Naive thymus-derived CD4-positive, alpha-beta T cell (primary cell): ENCODE data around the gene ZSCAN18. TPM values are rescaled to one million over a fixed set of nuclear protein-coding genes. Genes with fewer than 3 reads are reported as not detected.
A peak's percentile ranks its signal among the peaks of the same experiment; 100 is the strongest.

Experiments used
- ATAC-seq: fragments of 150-1000 bp; cut with Tn5 transposase; 2 replicates; pipeline ENCODE4 v1.10.0; 2021; ENCODE audit warnings: mild to moderate bottlenecking, moderate library complexity
- CTCF ChIA-PET: fragments of 350-600 bp; sonication (Branson Sonifier 250); formaldehyde crosslinking; loops from one replicate; lab custom pipeline; 2021; ENCODE audit warnings: antibody characterized with exemption; lab: Charles Lee
- POLR2A ChIA-PET: fragments of 350-600 bp; sonication (Branson Sonifier 250); formaldehyde crosslinking; loops from one replicate; lab custom pipeline; 2021; ENCODE audit warnings: antibody characterized with exemption, inconsistent platforms; lab: Charles Lee
- DNase-seq, 9 donors: peaks; one replicate each; pipeline versions ENCODE4 v3.0.0 to v3.0.0-alpha.2; 2020 to 2022; ENCODE audit warnings: mixed read lengths in 1 of 9
- H3K27ac ChIP-seq: one replicate; pipeline ENCODE4 v1.7.0; 2013; ENCODE audit warnings: mild to moderate bottlenecking, low read depth, low read length, moderate library complexity
- H3K27me3 ChIP-seq, 2 donors: one replicate each; pipeline ENCODE4 v1.7.0; 2013; ENCODE audit warnings: low read length in 2 of 2, mild to moderate bottlenecking in 2 of 2, moderate library complexity in 2 of 2; ENCODE audit not compliant: control insufficient read depth in 2 of 2, insufficient read depth in 2 of 2
- H3K36me3 ChIP-seq, 3 experiments: 1 replicate in 2 of 3; 2 replicates in 1 of 3; pipeline ENCODE4 v1.7.0; 2013; ENCODE audit warnings: low read length in 3 of 3, mild to moderate bottlenecking in 3 of 3, moderate library complexity in 1 of 3; ENCODE audit not compliant: insufficient read depth in 3 of 3, control insufficient read depth in 2 of 3
- H3K4me1 ChIP-seq, 2 donors: one replicate each; pipeline ENCODE4 v1.7.0; 2013; ENCODE audit warnings: low read length in 2 of 2, mild to moderate bottlenecking in 2 of 2, moderate library complexity in 1 of 2; ENCODE audit not compliant: control insufficient read depth in 2 of 2, insufficient read depth in 2 of 2
- H3K4me3 ChIP-seq: 2 replicates; pipeline ENCODE4 v1.7.0; 2013; ENCODE audit warnings: mild to moderate bottlenecking, low read length
- H3K9me3 ChIP-seq, 3 experiments: 1 replicate in 2 of 3; 2 replicates in 1 of 3; pipeline ENCODE4 v1.7.0; 2013; ENCODE audit warnings: low read length in 3 of 3; ENCODE audit not compliant: control insufficient read depth in 2 of 3
- H3K27ac Mint-ChIP-seq, 9 donors: one replicate each; pipeline ENCODE4 v1.8.0; 2020 to 2022; ENCODE audit warnings: mixed read lengths in 9 of 9, mild to moderate bottlenecking in 8 of 9, moderate library complexity in 5 of 9, inconsistent platforms in 2 of 9
- H3K27me3 Mint-ChIP-seq, 5 donors: one replicate each; pipeline ENCODE4 v1.8.0; 2021 to 2022; ENCODE audit warnings: mixed read lengths in 5 of 5, mild to moderate bottlenecking in 1 of 5
- H3K36me3 Mint-ChIP-seq, 5 donors: one replicate each; pipeline ENCODE4 v1.8.0; 2020 to 2022; ENCODE audit warnings: mixed read lengths in 5 of 5, mild to moderate bottlenecking in 3 of 5, inconsistent platforms in 1 of 5
- H3K4me1 Mint-ChIP-seq, 7 donors: one replicate each; pipeline ENCODE4 v1.8.0; 2020 to 2022; ENCODE audit warnings: mixed read lengths in 7 of 7, mild to moderate bottlenecking in 3 of 7, inconsistent platforms in 1 of 7
- H3K4me3 Mint-ChIP-seq, 10 donors: one replicate each; pipeline ENCODE4 v1.8.0; 2020 to 2022; ENCODE audit warnings: mild to moderate bottlenecking in 10 of 10, mixed read lengths in 10 of 10, moderate library complexity in 6 of 10, inconsistent platforms in 2 of 10
- H3K9me3 Mint-ChIP-seq, 11 donors: one replicate each; pipeline ENCODE4 v1.8.0; 2020 to 2022; ENCODE audit warnings: mixed read lengths in 11 of 11, mild to moderate bottlenecking in 4 of 11, inconsistent platforms in 1 of 11, moderate library complexity in 1 of 11
- intact Hi-C, 2 donors: fragments of 100-400 bp; cut with micrococcal nuclease; formaldehyde crosslinking; loops; one replicate each; pipeline ENCODE4 v1.15.1; 2023
- polyA plus RNA-seq, 2 donors: library from polyadenylated mRNA; unstranded; fragments of 300-500 nt; fragmentation: Illumina TruSeq; gene quantifications; one replicate each; pipeline ENCODE4 v1.2.3, GENCODE V29; 2021
- total RNA-seq, 6 experiments: library from RNA in 5 of 6; stranded (reverse) in 5 of 6; gene quantifications; 1 replicate in 5 of 6; 2 replicates in 1 of 6; pipeline ENCODE4 v1.2.3 and lab custom pipeline; 2021 to 2026

ZSCAN18 gene
- total and polyA plus RNA-seq, 7 experiments from 2014 or later: 8.2 to 100 (median 41.5) TPM

DNA sequence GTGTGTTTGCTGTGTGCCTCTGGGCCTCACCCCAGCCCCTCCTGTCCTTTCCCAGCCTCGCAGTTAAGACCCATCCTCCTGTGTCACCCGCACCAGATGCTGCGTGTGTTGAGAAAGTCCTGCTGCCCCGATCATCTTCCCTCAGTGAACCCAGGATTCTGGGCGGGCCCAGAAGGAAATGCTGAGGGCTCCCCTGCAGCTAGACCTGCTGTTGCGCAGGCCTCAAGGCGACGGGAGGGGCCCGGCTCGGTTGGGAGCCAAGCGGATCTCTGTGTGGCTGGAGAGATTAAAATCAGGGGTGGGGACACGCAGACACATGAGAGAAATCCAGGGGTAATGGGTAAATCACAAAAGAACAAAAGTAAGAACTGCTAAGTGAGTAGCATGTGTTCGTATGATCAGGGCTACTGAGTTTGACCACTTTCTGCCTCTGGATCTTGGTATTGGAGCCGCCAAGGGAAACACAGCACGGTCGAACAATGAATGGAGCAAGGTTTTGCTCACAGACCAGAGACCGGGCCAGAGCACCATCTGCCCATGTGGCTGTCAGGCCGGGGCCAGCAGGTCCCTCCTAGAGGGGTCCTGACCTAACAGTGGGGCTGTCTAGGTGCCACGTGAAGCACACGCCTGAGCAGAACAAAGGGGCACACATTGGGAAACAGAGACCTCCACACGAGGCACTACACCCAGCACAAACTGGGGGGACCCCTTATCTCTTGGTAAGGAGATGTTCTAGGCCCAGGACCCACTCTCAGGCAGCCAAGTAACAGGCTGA, 57.1 kb downstream of the ZSCAN18 start:
- DNase-seq (no peak), ATAC-seq (no peak)
- intact Hi-C loops: no loop called here
- peaks cover 4 to 15% (median 7%) of the 10 kb centered on the region in 5 donors for H3K36me3 Mint-ChIP-seq
- Histone ChIP-seq H3K27ac (no peak overlapping the region), H3K27me3 (no peaks in the 10 kb centered on the region), H3K9me3 (peaks cover 0 to 72% (median 0%) of the 10 kb centered on the region in 3 experiments), H3K36me3 (no peaks in the 10 kb centered on the region), H3K4me3 (no peak overlapping the region), H3K4me1 (no peaks in the 10 kb centered on the region)
- H3K27ac Mint-ChIP-seq: no peak overlapping the region
- peaks cover 6 to 88% (median 52%) of the 10 kb centered on the region in 11 donors for H3K9me3 Mint-ChIP-seq
- no peak overlapping the region for H3K4me3 Mint-ChIP-seq
- H3K27me3 Mint-ChIP-seq: peaks cover 0 to 28% (median 19%) of the 10 kb centered on the region in 5 donors
- ChIA-PET CTCF (no interaction called here), POLR2A (no interaction called here)
- H3K4me1 Mint-ChIP-seq: peaks cover 0 to 2% (median 0%) of the 10 kb centered on the region in 7 donors

DNA sequence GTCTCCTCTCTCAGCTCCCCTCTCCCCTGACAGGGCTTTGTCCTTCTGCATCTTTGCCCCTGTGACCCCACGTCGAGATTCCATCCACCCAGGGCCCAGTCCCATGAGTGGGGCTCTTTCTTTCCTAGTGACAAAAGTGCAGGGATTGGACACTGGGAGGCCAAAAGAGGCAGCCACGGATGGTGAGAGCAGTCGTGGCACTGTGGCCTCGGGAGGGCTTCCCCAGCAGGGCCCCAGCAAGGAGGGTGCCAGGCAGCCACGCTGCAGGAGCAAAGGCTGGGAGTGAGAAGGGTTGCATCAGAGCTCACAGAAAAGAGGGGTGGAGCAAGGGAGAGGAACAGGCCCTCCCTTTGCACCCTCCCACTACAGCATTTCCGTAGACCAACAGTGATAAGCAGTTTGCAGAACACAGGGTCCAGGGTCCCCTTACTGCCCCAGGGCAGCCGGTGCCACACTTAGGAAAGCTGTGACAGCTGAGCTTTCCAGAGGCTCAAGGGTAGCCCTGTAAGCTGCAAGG, 59.3 kb downstream of the ZSCAN18 start:
- CTCF ChIA-PET: interaction anchor here (0.7 kb wide), 1 partner anchor 998 kb away, joined by 3 read pairs; no protein-coding TSS in a partner anchor
- DNase-seq (no peak), ATAC-seq (no peak)
- Mint-ChIP-seq H3K9me3 (peaks cover 13 to 84% (median 53%) of the 10 kb centered on the region in 11 donors), H3K4me3 (no peak overlapping the region), H3K36me3 (peaks cover 4 to 22% (median 16%) of the 10 kb centered on the region in 5 donors), H3K27me3 (peaks cover 3 to 42% (median 33%) of the 10 kb centered on the region in 5 donors), H3K4me1 (peaks cover 0 to 4% (median 2%) of the 10 kb centered on the region in 7 donors), H3K27ac (no peak overlapping the region)
- intact Hi-C loops: no loop called here
- no peaks in the 10 kb centered on the region for H3K4me1 ChIP-seq
- H3K27ac ChIP-seq: no peak overlapping the region
- POLR2A ChIA-PET: no interaction called here
- H3K36me3 ChIP-seq: no peaks in the 10 kb centered on the region
- peaks cover 0 to 71% (median 0%) of the 10 kb centered on the region in 3 experiments for H3K9me3 ChIP-seq
- peaks cover 0 to 4% of the 10 kb centered on the region in 2 donors for H3K27me3 ChIP-seq
- no peak overlapping the region for H3K4me3 ChIP-seq

DNA sequence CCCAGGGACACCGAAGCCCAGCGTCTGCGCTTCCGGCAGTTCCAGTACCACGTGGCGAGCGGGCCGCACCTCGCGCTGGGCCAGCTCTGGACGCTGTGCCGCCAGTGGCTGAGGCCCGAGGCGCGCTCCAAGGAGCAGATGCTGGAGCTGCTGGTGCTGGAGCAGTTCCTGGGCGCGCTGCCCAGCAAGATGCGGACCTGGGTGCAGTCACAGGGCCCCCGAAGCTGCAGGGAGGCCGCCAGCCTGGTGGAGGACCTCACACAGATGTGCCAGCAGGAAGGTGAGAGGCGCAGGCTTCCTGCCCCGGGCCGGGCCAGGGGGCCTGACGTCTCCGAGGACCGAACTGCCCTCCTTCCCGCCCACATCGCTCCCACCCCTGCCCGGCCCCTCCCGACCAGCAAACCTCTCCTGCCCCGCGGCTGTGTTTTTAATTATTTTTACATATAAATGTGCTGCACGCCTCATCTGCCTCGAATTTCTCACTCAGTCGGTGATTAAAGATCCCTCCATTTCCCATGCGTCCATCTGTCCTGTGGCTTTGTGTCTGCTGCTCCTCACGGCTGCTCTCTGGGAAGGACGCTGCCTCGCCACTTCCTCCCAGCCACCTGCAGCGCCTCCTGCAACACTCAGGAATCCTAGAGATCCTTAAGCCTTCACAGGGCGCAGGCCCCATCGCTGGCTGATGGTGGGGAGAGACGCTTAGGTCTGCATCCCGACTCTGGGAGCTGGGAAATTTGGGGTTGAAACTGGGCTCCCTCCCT, 59.9 kb downstream of the ZSCAN18 start:
- intact Hi-C loops: no loop called here
- Mint-ChIP-seq H3K36me3 (peaks cover 4 to 22% (median 16%) of the 10 kb centered on the region in 5 donors), H3K27me3 (peaks cover 3 to 45% (median 33%) of the 10 kb centered on the region in 5 donors), H3K4me1 (peaks cover 0 to 4% (median 2%) of the 10 kb centered on the region in 7 donors), H3K9me3 (peaks cover 13 to 83% (median 50%) of the 10 kb centered on the region in 11 donors), H3K4me3 (peak overlapping the region in 1 of 10 donors; percentile 51), H3K27ac (no peak overlapping the region)
- CTCF ChIA-PET: interaction anchor here (0.7 kb wide), 1 partner anchor 998 kb away, joined by 3 read pairs; no protein-coding TSS in a partner anchor
- H3K9me3 ChIP-seq: peaks cover 0 to 66% (median 0%) of the 10 kb centered on the region in 3 experiments
- H3K27ac ChIP-seq: no peak overlapping the region
- ATAC-seq (no peak), DNase-seq (no peak)
- POLR2A ChIA-PET: no interaction called here
- peaks cover 0 to 4% of the 10 kb centered on the region in 2 donors for H3K27me3 ChIP-seq
- no peaks in the 10 kb centered on the region for H3K36me3 ChIP-seq
- H3K4me3 ChIP-seq: no peak overlapping the region
- H3K4me1 ChIP-seq: no peaks in the 10 kb centered on the region

DNA sequence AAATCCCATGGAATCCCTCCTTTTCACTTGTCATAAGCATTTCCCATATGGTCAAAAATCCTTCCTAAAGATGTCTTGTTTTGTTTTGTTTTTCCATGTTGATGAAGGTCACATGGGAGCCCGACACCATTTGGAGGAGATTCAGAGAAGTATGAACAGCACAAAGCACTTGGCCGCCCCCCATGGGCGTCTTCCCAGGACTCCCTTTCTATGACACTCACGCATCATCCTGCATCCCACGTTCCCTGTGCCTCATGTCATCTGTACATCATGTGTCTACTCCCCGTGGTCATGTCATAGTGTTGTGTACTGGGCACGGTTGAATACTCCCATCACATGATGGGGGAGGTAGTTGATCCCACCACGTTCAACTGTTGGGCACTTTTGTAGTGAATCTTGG, 62.2 kb downstream of the ZSCAN18 start:
- Mint-ChIP-seq H3K4me3 (peak overlapping the region in 2 of 10 donors; percentile 16 to 19), H3K4me1 (peaks cover 0 to 4% (median 2%) of the 10 kb centered on the region in 7 donors), H3K9me3 (peaks cover 13 to 84% (median 51%) of the 10 kb centered on the region in 11 donors), H3K36me3 (peaks cover 4 to 21% (median 16%) of the 10 kb centered on the region in 5 donors), H3K27ac (no peak overlapping the region), H3K27me3 (peaks cover 3 to 51% (median 33%) of the 10 kb centered on the region in 5 donors)
- Histone ChIP-seq H3K36me3 (no peaks in the 10 kb centered on the region), H3K4me1 (no peaks in the 10 kb centered on the region), H3K4me3 (no peak overlapping the region), H3K27me3 (peaks cover 0 to 4% of the 10 kb centered on the region in 2 donors), H3K27ac (no peak overlapping the region), H3K9me3 (peaks cover 0 to 62% (median 0%) of the 10 kb centered on the region in 3 experiments)
- POLR2A ChIA-PET: no interaction called here
- ATAC-seq (no peak), DNase-seq (no peak)
- intact Hi-C loops: no loop called here
- CTCF ChIA-PET: no interaction called here

DNA sequence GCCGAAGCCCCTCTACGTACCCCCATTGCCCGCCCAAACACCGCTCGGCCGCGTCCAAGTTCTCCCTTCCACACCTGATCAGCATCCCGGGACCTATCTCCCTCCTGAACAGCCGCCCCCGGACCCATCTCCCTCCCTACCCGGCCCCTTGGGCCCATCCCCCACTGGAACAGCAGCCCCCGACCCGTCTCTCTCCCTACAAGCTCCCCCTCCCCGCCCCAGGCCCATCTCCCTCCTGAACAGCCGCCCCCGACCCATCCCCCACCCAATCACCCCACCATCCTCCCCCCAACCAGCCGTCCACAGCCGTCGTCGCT, 63.6 kb downstream of the ZSCAN18 start:
- CTCF ChIA-PET: no interaction called here
- ATAC-seq: no peak
- Histone ChIP-seq H3K27me3 (peaks cover 0 to 4% of the 10 kb centered on the region in 2 donors), H3K4me3 (no peak overlapping the region), H3K36me3 (no peaks in the 10 kb centered on the region), H3K9me3 (peaks cover 0 to 53% (median 0%) of the 10 kb centered on the region in 3 experiments), H3K27ac (no peak overlapping the region), H3K4me1 (no peaks in the 10 kb centered on the region)
- POLR2A ChIA-PET: no interaction called here
- no peak for DNase-seq
- Mint-ChIP-seq H3K27me3 (peaks cover 3 to 48% (median 33%) of the 10 kb centered on the region in 5 donors), H3K36me3 (peaks cover 4 to 21% (median 16%) of the 10 kb centered on the region in 5 donors), H3K4me3 (peak overlapping the region in 4 of 10 donors; percentile 9 to 75 (median 38)), H3K27ac (no peak overlapping the region), H3K4me1 (peaks cover 0 to 4% (median 2%) of the 10 kb centered on the region in 7 donors), H3K9me3 (peaks cover 13 to 87% (median 50%) of the 10 kb centered on the region in 11 donors)
- intact Hi-C loops: no loop called here
